Bronchial epithelial cell (primary cell): ENCODE measurements around the gene KCNK3. TPM values are rescaled to one million over a fixed set of nuclear protein-coding genes. Genes with fewer than 3 reads are reported as not detected.

ENCODE experiments used
- DNase-seq: peaks from one replicate; pipeline ENCODE4 v3.0.0-alpha.2; 2010; ENCODE audit warnings: low read depth
- FAIRE-seq: peaks from 2 replicates; lab custom pipeline; 2011; peaks lifted over from hg19 to GRCh38; lab: Jason Lieb, UNC
- H3K27me3 ChIP-seq: 2 replicates; pipeline ENCODE4 v1.5.1; 2011; ENCODE audit warnings: low read length; ENCODE audit not compliant: control insufficient read depth, insufficient read depth
- H3K36me3 ChIP-seq: 2 replicates; pipeline ENCODE4 v1.5.1; 2011; ENCODE audit warnings: low read length; ENCODE audit not compliant: control insufficient read depth, insufficient read depth
- H3K4me3 ChIP-seq: 2 replicates; pipeline ENCODE4 v1.5.1; 2011; ENCODE audit warnings: mild to moderate bottlenecking, low read depth, low read length, control low read depth
- CTCF ChIP-seq: IDR thresholded peaks from 2 replicates; pipeline ENCODE4 v1.5.1; 2011; ENCODE audit warnings: mild to moderate bottlenecking, moderate library complexity, low read length, control low read depth, inconsistent platforms; ENCODE audit not compliant: insufficient read depth, severe bottlenecking
- total RNA-seq: library from RNA; depleted of rRNA; stranded (reverse); fragments of >200 nt; gene quantifications from 2 replicates; pipeline ENCODE4 v1.2.1, GENCODE V29; 2014

The KCNK3 gene
- total RNA-seq, 1 donor from 2014 or later = not detected

- no peak for TF ChIP-seq CTCF
- Histone ChIP-seq H3K4me3 (no peak overlapping the region), H3K36me3 (no peaks in the 10 kb centered on the region), H3K27me3 (peaks cover 10% of the 10 kb centered on the region)
- FAIRE-seq (peak; percentile 36), DNase-seq (no peak)
Observed at GRCh38 chr2:26672818-26673393, 19.6 kb upstream of the KCNK3 start.

- peak; percentile 18 for FAIRE-seq
- peaks cover 10% of the 10 kb centered on the region for H3K27me3 ChIP-seq
Observed at GRCh38 chr2:26674002-26674751, 18.3 kb upstream of the KCNK3 start.

GRCh38 chr2:26674771-26675170 lies 17.8 kb upstream of the KCNK3 start:
- no peak for FAIRE-seq
- TF ChIP-seq CTCF = no peak
- H3K27me3 ChIP-seq = peaks cover 10% of the 10 kb centered on the region

More at GRCh38 chr2:26674002-26674751, 18.3 kb upstream of the KCNK3 start:
- Histone ChIP-seq H3K4me3 (no peak overlapping the region), H3K36me3 (no peaks in the 10 kb centered on the region)
- no peak for TF ChIP-seq CTCF
- DNase-seq = no peak

GRCh38 chr2:26675651-26676255 lies 16.8 kb upstream of the KCNK3 start:
- TF ChIP-seq CTCF = no peak

More at GRCh38 chr2:26674771-26675170, 17.8 kb upstream of the KCNK3 start:
- DNase-seq = no peak
- H3K36me3 ChIP-seq = no peaks in the 10 kb centered on the region
- no peak overlapping the region for H3K4me3 ChIP-seq

GRCh38 chr2:26678035-26678434 lies 14.5 kb upstream of the KCNK3 start:
- DNase-seq (no peak), FAIRE-seq (no peak)
- no peak for TF ChIP-seq CTCF
- H3K27me3 ChIP-seq = peaks cover 8% of the 10 kb centered on the region
- no peak overlapping the region for H3K4me3 ChIP-seq
- H3K36me3 ChIP-seq = no peaks in the 10 kb centered on the region

More at GRCh38 chr2:26675651-26676255, 16.8 kb upstream of the KCNK3 start:
- no peak for FAIRE-seq
- H3K4me3 ChIP-seq = no peak overlapping the region
- no peaks in the 10 kb centered on the region for H3K36me3 ChIP-seq
- H3K27me3 ChIP-seq = peaks cover 12% of the 10 kb centered on the region
- DNase-seq = no peak
